HG03460 (cell line): Measurements from ENCODE around the gene C4orf17.
"Not testable (repeated sequence)": the region's sequence is repeated elsewhere in the genome, so short reads cannot be mapped to it uniquely, and the experiment has no call there.

Source experiments
- ATAC-seq: cut with Tn5 transposase; IDR thresholded peaks from one replicate; pipeline ENCODE4 v1.9.1; 2021; ENCODE audit not compliant: unreplicated experiment

The C4orf17 gene

DNA sequence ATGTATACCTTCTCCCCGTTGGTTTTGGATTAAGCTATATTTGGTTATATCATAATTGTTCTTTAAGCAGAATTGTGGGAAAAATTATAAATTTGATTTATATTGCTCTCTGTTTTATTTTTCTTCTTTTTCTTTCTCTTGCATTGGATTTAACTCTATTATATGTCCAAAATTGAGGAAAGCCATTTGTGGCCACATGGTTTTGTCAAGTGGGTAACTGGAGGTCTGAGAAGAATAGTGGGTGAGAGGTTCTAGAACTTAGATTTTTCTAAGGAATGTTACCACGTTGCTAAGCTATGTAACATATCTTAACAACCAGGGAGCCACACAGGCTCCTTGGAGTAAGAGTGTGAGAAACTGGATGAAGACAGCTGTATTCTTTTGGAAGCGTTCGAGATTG, at the start of gene C4orf17:
TSS of gene C4orf17 (plus strand) at position 301 of the 400 bp plus-strand sequence. CDS start 2,061 bp downstream, outside the sequence.
- ATAC-seq: no peak

DNA sequence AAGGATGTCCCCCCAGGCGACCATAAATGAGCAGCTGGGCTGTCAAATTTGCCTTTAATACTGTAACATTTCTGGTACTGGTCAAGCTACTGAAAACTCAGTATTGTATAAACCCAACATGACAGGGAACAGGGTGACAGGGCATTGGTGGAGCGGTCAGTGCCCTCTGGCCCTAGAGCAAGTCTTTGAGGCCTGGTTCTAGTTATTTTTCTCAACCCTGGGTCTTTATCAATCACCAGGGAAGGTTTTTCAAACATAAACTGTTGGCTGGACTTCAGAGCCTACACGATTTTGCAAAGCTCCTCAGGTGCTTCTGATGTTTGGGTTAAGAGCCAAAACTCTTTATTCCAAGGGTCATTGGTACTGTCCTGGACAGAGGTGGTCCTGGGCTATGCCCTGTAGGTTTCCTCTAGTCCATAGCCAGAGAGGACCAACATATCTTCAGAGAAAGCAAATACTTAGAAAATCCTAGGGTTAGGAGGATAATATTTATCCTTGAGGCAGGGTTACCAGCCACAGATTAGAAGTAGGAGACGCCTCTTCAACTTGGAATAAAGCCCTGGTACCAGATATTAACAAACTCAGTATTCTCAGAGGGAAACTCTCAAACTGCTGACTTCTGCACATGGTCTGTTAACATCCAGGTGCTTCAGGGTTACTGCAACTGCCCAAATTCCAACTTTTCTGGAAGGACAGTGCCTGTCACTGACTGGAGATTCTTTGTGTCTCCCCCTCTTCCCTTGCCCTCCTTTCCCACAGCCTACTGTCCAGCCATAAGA, 49.0 kb upstream of the C4orf17 start:
- no peak for ATAC-seq

DNA sequence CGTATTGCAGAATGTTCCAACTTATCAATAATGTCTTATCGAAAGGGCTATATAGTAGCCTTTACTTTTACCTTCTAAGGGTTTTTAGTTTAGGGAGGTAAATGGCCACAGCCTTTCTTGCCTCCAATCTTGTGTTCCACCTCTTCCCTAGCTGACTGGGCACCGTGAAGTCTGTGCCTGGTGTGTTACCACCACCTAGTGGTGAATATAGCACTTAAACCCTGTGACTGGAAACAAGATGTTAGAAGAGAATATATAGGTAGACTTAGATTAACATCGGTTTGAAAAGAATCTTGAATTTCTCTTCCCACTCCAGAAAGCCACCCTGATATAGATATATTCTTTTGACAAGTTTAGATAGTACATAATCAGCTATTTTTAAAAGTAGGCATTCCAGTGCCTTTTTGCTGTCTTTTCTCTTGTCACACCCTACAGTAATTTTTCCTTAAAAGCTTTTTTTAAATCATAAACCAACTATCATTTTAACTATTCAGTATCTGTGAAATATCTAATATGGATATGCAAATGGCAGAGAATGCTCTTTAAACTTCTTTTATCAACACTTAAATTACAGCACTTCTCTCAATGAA, 47.9 kb upstream of the C4orf17 start:
- peak; percentile 93 for ATAC-seq

DNA sequence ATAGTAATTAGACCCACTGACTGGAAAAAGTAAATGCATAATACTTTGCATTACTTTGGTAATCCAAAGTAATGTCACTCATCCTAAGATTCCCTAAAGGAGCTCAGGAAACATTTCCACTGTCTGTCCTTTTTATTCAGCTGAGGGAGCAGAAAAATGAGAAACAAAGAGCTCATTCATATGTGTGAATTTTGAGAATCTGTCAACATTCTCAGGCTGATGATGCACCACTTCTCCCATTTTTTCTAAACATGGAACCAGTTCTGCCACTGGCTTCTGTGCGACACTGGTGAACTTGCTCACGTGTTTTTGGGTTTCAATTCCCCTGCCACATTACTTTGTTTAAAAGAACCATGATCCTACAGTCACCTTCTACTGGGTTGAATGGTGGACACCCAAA, 47.3 kb upstream of the C4orf17 start:
- ATAC-seq: no peak

DNA sequence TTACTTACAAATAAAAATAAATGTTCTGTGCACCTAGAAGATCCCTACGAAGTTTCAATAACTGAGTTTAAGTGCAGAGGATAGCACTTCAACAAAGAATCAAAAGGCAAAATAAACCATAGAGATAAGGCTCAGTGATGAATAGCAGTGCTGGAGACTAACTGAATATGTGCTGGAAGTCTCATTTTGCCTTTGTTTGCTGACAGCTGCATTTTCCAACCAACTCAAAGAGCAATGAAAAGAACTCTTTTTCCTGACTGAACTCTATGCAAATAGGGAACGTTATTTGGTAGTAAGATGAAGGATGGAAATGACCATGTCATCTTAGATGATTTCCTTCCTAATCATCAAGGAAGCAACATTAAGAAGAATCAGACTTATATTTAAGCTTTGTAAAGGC, 42.9 kb upstream of the C4orf17 start:
- ATAC-seq: no peak

DNA sequence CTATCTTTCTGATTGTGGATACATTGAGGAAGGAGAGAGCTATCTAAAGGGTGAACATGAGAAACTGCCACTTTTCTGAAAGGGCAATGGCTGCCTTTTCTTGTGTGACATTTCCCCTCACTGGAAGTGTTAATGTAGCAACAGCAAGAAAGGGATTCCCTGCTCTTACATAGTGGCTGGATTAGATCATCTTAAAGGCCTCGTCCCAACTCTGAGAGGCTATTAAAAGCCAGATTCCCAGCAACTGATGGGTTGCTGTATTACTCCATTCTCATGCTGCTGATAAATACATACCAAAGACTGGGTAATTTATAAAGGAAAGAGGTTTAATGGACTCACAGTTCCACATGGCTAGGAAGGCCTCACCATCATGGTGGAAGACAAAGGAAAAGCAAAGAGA, 41.9 kb upstream of the C4orf17 start:
- no peak for ATAC-seq

DNA sequence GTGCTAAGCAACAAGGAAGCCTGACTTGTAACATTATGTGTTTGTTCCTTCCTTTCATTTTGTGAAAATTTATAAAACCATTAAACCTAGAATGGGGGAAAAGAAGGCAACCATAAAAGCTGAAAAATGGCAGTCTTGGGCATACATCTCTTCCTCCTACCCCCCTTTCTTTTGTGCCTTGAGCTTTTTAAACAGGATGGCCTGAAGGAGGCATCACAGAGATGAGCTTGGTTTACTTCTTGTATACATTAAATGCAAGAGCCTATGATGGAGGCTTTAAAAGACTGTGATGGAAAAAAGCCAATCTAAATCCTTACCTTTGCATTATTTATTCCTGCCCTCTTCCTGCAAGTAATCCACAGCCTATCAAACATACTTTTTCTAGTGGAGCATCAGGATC, 39.5 kb upstream of the C4orf17 start:
- ATAC-seq: no peak

DNA sequence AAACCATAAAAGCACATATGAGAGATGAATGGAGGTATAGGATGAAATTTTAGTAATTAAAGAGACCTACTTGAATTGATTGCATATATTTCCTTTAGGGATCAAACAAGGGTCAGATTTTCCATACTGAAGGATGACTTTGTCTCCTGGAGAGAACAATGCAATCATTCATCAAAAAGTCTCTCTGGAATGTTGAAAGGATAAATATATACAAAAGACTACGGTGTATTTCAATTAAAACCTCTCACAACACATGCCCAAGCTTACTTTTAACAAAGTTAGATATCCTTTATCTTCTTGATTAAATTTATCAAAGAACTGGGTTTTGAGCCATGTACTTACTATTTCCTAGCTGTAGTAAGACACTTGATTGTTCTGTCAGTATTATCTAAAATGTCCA, 38.9 kb upstream of the C4orf17 start:
- ATAC-seq: no peak

DNA sequence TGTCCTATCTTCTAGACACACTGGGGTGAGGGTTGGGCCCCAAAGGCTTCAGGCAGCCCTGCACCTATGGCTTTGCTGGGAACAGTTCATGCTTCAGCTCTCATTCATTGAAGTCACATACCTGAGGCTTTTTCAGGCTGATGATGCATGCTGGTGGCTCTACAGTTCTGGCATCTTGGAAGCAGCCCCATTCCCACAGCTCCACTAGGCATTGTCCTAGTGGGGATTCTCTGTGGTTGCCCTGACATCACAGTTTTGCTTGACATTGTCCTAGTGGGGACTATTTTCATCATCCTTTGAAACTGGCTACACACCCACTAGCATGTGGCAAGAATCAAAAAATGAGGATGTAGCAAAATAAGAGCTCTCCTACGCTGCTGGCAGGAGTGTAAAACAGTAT, 37.7 kb upstream of the C4orf17 start:
- no peak for ATAC-seq

DNA sequence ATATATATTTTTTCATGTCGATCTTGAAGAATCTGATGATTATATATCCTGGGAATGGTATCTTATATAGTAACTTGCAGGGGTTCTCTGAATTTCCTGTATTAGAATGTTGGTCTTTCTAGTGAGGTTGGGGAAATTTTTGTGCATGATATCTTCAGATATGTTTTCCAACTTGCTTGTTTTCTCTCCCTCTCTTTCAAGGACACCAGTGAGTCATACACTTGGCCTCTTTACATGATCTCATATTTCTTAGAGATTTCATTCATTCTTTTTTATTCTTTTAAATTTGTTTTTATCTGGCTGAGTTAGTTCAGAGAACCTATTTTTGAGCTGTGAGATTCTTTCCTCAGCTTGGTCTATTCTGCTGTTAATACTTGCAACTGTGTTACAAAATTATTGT, 27.2 kb upstream of the C4orf17 start:
- no peak for ATAC-seq

DNA sequence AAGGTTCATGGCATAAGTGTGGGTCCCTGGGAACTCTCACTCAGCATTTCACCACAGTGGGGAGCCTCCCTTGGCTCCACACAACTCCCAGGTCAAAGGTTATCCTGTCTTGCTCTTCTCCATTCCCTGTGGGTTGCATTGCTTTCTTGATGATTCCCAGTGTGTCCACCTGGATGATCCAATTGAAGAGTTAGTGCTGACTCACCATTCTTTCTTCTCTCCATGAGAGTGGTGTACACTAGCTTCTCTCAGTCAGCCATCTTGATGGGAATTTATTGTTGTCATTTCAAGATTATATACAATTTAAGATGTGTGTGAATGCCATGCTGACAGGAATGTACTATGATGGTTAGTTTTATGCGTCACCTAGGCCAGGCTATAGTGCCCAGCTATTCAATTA, 25.6 kb upstream of the C4orf17 start:
- ATAC-seq: no peak

DNA sequence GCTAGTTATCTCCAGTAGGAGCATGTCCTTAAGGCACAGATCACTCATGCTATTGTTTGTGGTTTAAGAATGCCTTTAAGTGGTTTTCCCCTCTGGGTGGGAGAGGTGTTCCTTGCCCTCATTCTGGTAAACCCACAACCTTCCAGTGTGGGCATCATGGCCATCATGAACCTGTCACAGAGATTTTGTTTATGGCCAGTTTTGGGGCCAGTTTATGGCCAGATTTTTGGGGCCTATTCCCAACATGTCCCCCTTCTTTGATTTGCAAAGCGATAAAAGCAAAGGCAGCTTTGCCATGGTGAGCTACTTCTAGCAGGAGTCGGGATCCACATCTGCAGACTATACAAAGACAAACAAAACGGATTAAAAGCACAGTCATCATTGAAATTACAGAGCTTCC, 24.2 kb upstream of the C4orf17 start:
- not testable (repeated sequence) for ATAC-seq

DNA sequence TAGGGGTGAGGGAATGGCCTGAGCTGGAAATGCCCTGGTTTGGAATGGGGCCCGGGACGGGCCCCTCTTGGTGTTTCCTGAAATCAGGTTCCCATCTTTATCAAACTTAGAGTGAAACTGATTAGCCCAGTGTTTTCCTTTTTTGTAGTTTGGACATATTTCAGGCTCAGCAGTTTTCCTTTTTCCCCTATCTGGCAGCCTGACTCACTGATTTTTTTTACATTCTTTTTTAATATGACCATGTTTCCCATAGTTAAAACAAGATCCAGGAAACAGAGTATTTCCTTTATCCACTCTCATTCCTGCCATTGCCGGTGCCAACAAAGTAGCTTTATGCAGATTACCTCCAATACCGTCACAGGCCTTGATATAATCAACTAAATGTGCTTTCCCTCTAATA, 20.5 kb upstream of the C4orf17 start:
- ATAC-seq: no peak

DNA sequence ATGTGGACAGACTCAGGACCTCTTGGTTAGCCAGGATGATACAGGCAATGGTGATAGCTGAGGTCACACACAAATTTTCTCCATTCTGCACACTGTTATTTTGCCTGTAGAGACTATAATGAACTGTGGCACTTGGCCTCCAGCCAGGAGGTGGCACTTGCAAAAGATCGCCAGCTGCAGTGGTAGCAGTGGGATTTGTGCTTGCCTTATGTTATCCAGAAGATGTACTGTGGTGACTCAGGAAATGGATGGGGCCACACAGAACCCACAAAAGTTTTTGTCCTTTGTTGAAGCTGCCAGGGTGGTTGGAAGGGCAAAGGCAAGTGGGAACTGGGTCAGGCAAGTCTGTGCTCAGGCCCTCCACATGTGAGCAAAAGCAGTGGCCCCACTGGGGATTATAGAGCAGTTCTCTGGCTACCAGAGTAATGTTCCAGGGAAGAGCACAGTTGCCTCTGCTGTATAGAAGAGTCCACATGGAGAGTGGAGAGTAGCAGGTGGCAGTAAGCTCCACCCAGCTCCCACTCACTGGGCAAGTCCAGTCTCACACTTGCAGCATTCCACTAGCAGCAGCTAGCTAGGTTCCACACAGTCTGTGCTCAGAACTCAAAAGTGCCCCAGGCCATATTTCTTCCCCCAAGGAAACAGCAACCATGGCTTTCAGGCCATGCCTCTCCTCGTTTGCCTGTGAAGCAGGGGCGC, 5.9 kb upstream of the C4orf17 start:
- no peak for ATAC-seq

DNA sequence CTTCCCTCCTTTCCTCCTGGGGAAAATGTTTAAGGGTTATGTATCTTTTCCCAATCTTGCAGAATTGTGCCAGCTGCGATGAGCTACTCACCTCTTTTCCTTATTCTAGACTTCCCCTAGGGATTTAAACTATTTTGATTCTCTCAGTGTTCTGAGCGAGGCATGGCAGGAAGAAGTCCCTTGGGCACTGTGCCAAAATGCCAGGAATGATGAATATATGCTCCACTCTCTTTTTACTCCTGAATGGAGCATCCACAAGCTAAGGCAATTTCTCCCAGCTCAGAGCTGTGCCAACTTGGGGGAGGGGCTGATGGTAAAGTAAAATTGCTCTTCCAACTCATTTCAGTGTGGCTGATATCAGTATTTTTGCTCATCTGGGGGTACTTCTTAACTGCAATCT, 4.0 kb upstream of the C4orf17 start:
- ATAC-seq: no peak

DNA sequence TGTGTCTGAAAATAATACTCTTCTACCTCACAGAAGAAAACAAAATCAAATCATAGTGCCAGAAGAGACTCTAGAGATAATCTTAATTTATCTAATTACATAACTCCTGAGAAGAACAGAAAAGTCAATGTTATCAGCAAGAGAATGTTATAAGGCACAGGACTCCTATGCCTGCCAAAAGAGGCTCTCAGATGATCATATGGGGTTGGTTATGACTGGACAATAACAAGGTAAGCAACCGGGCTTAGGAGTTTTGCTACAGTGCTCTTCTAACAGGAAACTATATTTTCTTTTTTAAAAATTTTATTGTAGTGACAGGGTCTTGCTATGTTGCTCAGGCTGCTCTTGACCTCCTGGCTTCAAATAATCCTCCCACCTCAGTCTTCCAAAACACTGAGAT, 3.5 kb upstream of the C4orf17 start:
- ATAC-seq: no peak

DNA sequence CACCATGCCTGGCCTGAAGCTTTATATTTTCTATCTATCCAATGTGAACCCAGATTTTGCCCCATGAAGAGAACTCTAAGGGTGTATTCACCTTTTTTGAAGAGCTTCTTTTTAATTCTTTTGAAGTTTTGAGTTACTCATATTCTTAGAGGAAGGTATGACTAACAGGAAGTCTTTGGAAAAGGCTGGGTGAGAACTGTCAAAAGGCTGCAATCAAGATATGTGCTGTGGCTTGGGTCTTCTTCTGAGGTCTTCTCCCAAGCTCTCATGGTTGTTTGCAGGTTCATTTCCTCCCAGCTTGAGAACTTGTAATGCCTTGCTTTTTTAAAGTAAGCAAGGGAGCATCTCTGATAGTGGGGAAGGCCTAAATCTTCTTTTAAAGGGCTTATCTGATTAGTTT, 3.1 kb upstream of the C4orf17 start:
- no peak for ATAC-seq

DNA sequence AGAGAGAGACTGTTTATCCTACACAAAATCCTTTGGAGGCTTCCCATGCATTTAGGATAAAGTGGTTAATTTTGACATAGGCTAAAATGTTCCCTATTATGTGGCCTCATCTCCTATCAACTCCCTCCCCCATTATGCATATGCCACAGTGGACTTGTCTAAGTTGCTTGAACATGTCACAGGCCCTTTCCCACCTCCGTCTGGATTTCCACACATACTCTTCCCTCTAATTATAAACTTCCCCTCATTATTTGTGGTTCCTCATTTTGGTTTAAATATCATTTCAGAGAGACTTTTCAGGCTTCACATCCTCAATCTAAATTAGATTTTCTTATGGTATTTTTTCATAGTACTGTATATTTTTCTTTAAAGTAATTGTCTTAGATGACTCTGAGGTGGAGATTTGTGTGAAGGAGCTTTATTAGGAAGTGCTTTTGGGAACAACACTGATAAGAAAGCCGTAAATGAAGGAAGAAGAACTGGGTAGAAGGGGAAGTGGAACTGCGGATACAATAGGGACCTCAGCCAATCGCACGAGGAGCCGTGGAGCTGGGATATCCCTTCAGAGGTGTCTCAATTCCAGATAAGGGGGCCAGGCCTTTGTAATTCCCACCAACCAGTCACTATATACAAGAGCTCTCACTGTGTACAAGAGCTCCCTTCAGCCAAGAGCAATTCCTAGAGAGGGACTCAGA, 7.9 kb downstream of the C4orf17 start:
- ATAC-seq: no peak

DNA sequence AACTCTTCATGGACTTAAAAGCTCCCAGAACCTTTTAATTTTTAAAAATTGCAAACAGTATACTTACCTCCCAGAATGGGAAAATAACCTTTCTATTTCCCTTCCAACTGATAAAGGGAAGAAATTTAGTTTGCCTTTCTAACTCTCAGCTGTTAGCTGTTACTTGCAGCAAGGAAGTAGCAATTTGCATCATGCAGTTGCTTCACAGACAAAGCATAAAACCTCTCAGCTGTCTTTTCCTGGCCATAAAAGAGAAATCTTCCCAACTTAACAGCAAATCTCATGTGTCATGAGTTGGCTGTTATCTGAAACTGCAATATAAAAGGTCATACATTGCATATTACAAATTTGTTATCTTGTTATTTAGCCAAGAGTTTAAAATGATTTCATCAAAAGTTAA, 18.4 kb downstream of the C4orf17 start:
- no peak for ATAC-seq

DNA sequence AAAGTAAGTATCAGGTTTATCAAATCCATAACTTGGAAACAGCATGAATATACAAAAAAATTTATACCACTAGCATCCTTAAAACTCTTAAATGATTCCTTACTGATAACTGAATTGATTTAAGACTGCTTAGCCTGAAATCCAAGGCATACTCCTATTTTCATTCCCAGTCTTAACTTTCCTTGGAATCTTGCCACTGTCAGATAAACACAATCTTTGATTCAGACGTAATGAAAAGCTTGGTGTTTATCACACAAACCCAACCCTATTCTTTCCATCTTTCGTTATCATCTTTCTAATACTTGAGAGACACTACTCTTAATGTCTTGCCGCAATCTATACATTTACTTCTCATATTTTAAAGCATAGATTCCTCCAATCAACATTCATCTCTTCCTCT, 19.1 kb downstream of the C4orf17 start:
- no peak for ATAC-seq

DNA sequence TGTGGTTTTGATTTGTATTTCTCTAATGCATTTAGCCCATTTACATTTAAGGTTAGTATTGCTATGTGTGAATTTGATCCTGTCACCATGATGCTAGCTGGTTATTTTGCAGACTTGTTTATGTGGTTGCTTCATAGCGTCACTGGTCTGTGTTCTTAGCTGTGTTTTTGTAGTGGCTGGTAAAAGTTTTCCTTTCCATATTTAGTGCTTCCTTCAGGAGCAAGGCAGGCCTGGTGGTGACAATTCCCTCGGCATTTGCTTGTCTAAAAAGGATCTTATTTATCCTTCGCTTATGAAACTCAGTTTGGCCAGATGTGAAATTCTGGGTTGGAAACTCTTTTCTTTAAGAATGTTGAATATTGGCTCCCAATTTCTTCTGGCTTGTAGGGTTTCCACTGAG, 23.9 kb downstream of the C4orf17 start:
- not testable (repeated sequence) for ATAC-seq

DNA sequence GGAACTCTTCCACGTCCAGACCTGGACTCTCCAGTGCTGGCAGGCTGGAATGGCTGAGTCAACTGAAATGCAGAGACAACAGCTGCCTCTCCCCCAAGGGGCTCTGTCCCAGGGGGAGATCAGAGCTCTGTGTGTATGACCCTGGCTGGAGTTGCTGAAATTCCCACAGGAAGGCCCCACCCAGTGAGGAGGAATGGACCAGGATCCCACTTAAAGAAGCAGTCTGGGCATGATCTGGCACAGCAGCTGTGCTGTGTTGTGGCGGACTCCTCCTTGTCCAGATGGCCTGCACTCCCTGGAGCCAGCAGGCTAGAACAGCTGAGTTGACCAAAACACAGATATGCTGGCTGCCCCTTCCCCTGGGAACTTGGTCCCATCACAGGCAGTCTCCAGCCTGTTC, 25.4 kb downstream of the C4orf17 start:
- ATAC-seq: no peak
